ENCODE data around the gene C2CD3.
"Not testable (repeated sequence)": the region's sequence is repeated elsewhere in the genome, so short reads cannot be mapped to it uniquely, and the experiment has no call there.

C2CD3 gene

GRCh38 chr11:74147199-74147929 lies 23.4 kb downstream of the C2CD3 start:
- H3K4me3 ChIP-seq (ENCODE audit: low read length): no peak overlapping the region
- no peak for TF ChIP-seq CTCF (IDR thresholded peaks at IDR 0.05; ENCODE audit: insufficient read depth, low read depth, low read length, missing control alignments)
- DNase-seq (ENCODE audit: low read depth): no peak

GRCh38 chr11:74144592-74144991 lies 26.2 kb downstream of the C2CD3 start:
- DNase-seq (ENCODE audit: low read depth): no peak
- no peak for TF ChIP-seq CTCF (IDR thresholded peaks at IDR 0.05; ENCODE audit: insufficient read depth, low read depth, low read length, missing control alignments)
- H3K4me3 ChIP-seq (ENCODE audit: low read length): no peak overlapping the region

GRCh38 chr11:74142624-74143023 lies 28.2 kb downstream of the C2CD3 start:
- TF ChIP-seq CTCF (IDR thresholded peaks at IDR 0.05; ENCODE audit: insufficient read depth, low read depth, low read length, missing control alignments): no peak
- peak; percentile 57 for DNase-seq (ENCODE audit: low read depth)

GRCh38 chr11:74141908-74142307 lies 28.9 kb downstream of the C2CD3 start:
- DNase-seq (ENCODE audit: low read depth): no peak
- H3K4me3 ChIP-seq (ENCODE audit: low read length): no peak overlapping the region
- no peak for TF ChIP-seq CTCF (IDR thresholded peaks at IDR 0.05; ENCODE audit: insufficient read depth, low read depth, low read length, missing control alignments)

More at GRCh38 chr11:74142624-74143023, 28.2 kb downstream of the C2CD3 start:
- no peak overlapping the region for H3K4me3 ChIP-seq (ENCODE audit: low read length)

- no peak for TF ChIP-seq CTCF (IDR thresholded peaks at IDR 0.05; ENCODE audit: insufficient read depth, low read depth, low read length, missing control alignments)
- no peak overlapping the region for H3K4me3 ChIP-seq (ENCODE audit: low read length)
- DNase-seq (ENCODE audit: low read depth): peak; percentile 53
These were observed 29.5 kb downstream of the C2CD3 start for GRCh38 chr11:74141241-74141695.

GRCh38 chr11:74139919-74140431 lies 30.8 kb downstream of the C2CD3 start:
- DNase-seq (ENCODE audit: low read depth); H3K4me3 ChIP-seq (ENCODE audit: low read length): not testable (repeated sequence)

GRCh38 chr11:74139151-74139918 lies 31.5 kb downstream of the C2CD3 start:
- no peak for TF ChIP-seq CTCF (IDR thresholded peaks at IDR 0.05; ENCODE audit: insufficient read depth, low read depth, low read length, missing control alignments)
- no peak overlapping the region for H3K4me3 ChIP-seq (ENCODE audit: low read length)
- DNase-seq (ENCODE audit: low read depth): no peak
